ENCODE data around the gene THNSL1. TPM values are rescaled to one million over a fixed set of nuclear protein-coding genes. Genes with fewer than 3 reads are reported as not detected.

THNSL1 gene
- total and polyA plus RNA-seq, 4 donors: 2.0 to 8.6 (median 2.9) TPM

DNA sequence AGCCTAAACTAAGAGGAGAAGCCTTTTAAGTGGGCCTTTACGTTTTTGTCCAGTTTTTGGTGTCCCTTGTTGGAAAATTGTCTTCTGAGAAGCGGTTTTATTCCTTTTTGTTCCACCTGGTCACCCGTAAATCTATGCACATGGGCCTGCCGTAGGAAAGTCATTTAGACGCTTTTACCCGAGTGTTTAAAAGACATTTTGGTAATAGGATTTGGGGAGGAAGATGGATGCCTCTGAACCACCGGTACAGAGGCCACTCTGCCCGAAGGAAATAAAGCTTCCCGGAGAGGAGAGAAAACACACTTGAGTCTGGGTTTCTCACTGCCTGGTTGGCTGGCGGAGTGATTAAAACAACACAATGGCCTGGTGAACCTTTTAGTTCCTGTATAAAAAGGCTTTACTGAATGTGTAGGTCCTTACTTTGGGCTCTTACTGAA is 760 bp downstream of the THNSL1 start:
- 3% methylated on average over 10 of the region's 10 CpGs for WGBS, 2 donors
- no peak for DNase-seq

DNA sequence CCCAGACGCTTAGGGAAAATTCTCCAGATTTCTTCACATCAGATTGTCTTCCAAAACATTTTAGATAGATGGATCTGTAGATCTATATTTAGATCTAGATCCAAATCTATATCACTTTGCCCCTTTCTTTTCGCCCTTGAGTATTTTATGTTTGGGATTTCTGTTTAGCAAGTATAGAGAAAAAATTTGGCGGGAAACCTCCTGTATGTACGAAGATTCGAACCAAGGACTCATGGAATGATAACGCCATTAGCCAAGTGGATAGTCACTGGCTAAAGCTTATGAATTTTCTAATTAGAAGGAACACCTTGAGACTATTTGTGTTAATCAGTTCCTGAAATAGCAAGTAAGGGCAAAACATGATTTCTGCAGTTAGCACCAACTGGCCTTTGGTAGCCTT is 1.2 kb downstream of the THNSL1 start:
- Histone ChIP-seq H3K9ac (ENCODE audit: insufficient read depth in 1 of 2, low read length in 2 of 2) (no peak overlapping the region), H3K27ac (ENCODE audit: low read depth in 1 of 2, low read length in 1 of 2) (peak overlapping the region in 1 of 2 donors; percentile 76), H3K36me3 (ENCODE audit: control insufficient read depth in 4 of 4, insufficient read depth in 4 of 4, low read length in 4 of 4) (no peaks in the 10 kb centered on the region), H3K4me3 (no peak overlapping the region), H3K4me1 (ENCODE audit: control insufficient read depth in 5 of 5, insufficient read depth in 5 of 5, low read length in 5 of 5) (peaks cover 0 to 12% (median 0%) of the 10 kb centered on the region in 5 donors), H3K27me3 (ENCODE audit: control insufficient read depth in 3 of 3, insufficient read depth in 3 of 3, low read length in 2 of 3) (no peaks in the 10 kb centered on the region), H3K9me3 (ENCODE audit: control insufficient read depth in 4 of 4, insufficient read depth in 3 of 4, low read length in 3 of 4) (no peaks in the 10 kb centered on the region)
- TF ChIP-seq, protein P1, sequence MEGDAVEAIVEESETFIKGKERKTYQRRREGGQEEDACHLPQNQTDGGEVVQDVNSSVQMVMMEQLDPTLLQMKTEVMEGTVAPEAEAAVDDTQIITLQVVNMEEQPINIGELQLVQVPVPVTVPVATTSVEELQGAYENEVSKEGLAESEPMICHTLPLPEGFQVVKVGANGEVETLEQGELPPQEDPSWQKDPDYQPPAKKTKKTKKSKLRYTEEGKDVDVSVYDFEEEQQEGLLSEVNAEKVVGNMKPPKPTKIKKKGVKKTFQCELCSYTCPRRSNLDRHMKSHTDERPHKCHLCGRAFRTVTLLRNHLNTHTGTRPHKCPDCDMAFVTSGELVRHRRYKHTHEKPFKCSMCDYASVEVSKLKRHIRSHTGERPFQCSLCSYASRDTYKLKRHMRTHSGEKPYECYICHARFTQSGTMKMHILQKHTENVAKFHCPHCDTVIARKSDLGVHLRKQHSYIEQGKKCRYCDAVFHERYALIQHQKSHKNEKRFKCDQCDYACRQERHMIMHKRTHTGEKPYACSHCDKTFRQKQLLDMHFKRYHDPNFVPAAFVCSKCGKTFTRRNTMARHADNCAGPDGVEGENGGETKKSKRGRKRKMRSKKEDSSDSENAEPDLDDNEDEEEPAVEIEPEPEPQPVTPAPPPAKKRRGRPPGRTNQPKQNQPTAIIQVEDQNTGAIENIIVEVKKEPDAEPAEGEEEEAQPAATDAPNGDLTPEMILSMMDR (IDR thresholded peaks at IDR 0.05; ENCODE audit: control extremely low read depth, extremely low read depth): no peak
- 94 to 95% methylated on average over 6 of the region's 6 CpGs for WGBS, 2 donors
- ATAC-seq (ENCODE audit: insufficient read depth, low FRiP score) (no peak), DNase-seq (peak in 2 of 3 donors; percentile 16 to 23)

More for the DNA sequence above, 760 bp downstream of the THNSL1 start:
- Histone ChIP-seq H3K27me3 (ENCODE audit: control insufficient read depth in 3 of 3, insufficient read depth in 3 of 3, low read length in 2 of 3) (no peaks in the 10 kb centered on the region), H3K4me3 (peak overlapping the region; percentile 63), H3K27ac (ENCODE audit: low read depth in 1 of 2, low read length in 1 of 2) (peak overlapping the region; percentile 76 to 95), H3K9ac (ENCODE audit: insufficient read depth in 1 of 2, low read length in 2 of 2) (peak overlapping the region; percentile 16 to 94), H3K36me3 (ENCODE audit: control insufficient read depth in 4 of 4, insufficient read depth in 4 of 4, low read length in 4 of 4) (no peaks in the 10 kb centered on the region), H3K9me3 (ENCODE audit: control insufficient read depth in 4 of 4, insufficient read depth in 3 of 4, low read length in 3 of 4) (no peaks in the 10 kb centered on the region), H3K4me1 (ENCODE audit: control insufficient read depth in 5 of 5, insufficient read depth in 5 of 5, low read length in 5 of 5) (peaks cover 0 to 12% (median 0%) of the 10 kb centered on the region in 5 donors)
- TF ChIP-seq, protein P1 (IDR thresholded peaks at IDR 0.05; ENCODE audit: control extremely low read depth, extremely low read depth): no peak
- no peak for ATAC-seq (ENCODE audit: insufficient read depth, low FRiP score)

DNA sequence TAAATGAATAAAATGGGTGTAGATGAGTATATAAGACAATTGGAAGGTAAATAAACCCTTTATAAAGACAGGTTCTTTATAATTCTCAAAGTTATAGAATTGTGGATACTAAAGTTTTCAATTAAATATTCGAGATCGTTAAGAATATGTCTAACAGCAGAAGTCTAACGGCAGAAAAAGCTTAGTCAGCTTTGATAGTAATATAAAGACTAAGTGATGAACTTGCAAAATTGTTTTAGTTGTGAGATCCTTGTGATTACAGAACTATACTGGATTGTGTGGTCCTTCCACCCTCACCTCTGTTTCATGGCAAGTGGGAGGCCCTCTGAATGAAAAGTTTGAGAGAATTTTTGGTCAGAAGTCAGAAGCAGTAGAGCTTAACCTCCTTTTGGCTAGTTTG is 2.3 kb downstream of the THNSL1 start:
- ATAC-seq (ENCODE audit: insufficient read depth, low FRiP score) (no peak), DNase-seq (no peak)
- no peak overlapping the region for H3K27ac ChIP-seq (ENCODE audit: low read depth in 1 of 2, low read length in 1 of 2)
- TF ChIP-seq, protein P1 (IDR thresholded peaks at IDR 0.05; ENCODE audit: control extremely low read depth, extremely low read depth): no peak
- no peak overlapping the region for H3K9ac ChIP-seq (ENCODE audit: insufficient read depth in 1 of 2, low read length in 2 of 2)
- 91 to 97% methylated on average over 3 of the region's 3 CpGs for WGBS, 2 donors
- no peaks in the 10 kb centered on the region for H3K36me3 ChIP-seq (ENCODE audit: control insufficient read depth in 4 of 4, insufficient read depth in 4 of 4, low read length in 4 of 4)
- H3K4me1 ChIP-seq (ENCODE audit: control insufficient read depth in 5 of 5, insufficient read depth in 5 of 5, low read length in 5 of 5): peaks cover 0 to 12% (median under 1%) of the 10 kb centered on the region in 5 donors
- H3K9me3 ChIP-seq (ENCODE audit: control insufficient read depth in 4 of 4, insufficient read depth in 3 of 4, low read length in 3 of 4): no peaks in the 10 kb centered on the region
- no peak overlapping the region for H3K4me3 ChIP-seq
- H3K27me3 ChIP-seq (ENCODE audit: control insufficient read depth in 3 of 3, insufficient read depth in 3 of 3, low read length in 2 of 3): no peaks in the 10 kb centered on the region

DNA sequence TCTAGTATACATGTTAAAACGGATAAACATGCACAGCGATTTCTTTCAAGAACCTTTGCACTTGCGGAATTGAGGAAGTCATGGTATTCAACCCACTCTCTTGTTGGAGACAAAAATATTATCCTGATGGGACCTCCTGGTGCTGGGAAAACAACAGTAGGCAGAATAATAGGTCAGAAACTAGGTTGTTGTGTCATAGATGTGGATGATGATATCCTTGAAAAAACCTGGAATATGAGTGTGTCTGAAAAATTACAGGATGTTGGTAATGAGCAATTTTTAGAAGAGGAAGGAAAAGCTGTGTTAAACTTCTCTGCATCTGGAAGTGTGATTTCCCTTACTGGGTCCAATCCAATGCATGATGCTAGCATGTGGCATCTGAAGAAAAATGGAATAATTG is 6.9 kb downstream of the THNSL1 start:
- Histone ChIP-seq H3K27ac (ENCODE audit: low read depth in 1 of 2, low read length in 1 of 2) (no peak overlapping the region), H3K4me1 (ENCODE audit: control insufficient read depth in 5 of 5, insufficient read depth in 5 of 5, low read length in 5 of 5) (peaks cover 0 to 4% (median 0%) of the 10 kb centered on the region in 5 donors), H3K9me3 (ENCODE audit: control insufficient read depth in 4 of 4, insufficient read depth in 3 of 4, low read length in 3 of 4) (no peaks in the 10 kb centered on the region), H3K36me3 (ENCODE audit: control insufficient read depth in 4 of 4, insufficient read depth in 4 of 4, low read length in 4 of 4) (no peaks in the 10 kb centered on the region), H3K9ac (ENCODE audit: insufficient read depth in 1 of 2, low read length in 2 of 2) (no peak overlapping the region), H3K27me3 (ENCODE audit: control insufficient read depth in 3 of 3, insufficient read depth in 3 of 3, low read length in 2 of 3) (no peaks in the 10 kb centered on the region), H3K4me3 (no peak overlapping the region)
- TF ChIP-seq, protein P1 (IDR thresholded peaks at IDR 0.05; ENCODE audit: control extremely low read depth, extremely low read depth): no peak
- DNase-seq (peak in 2 of 3 donors; percentile 19 to 29), ATAC-seq (ENCODE audit: insufficient read depth, low FRiP score) (no peak)
- 24 to 59% methylated on average over 3 of the region's 3 CpGs for WGBS, 2 donors

All from lung (tissue), 12 donors.